Measurements from ENCODE around the gene HIPK3.
"Not testable (repeated sequence)": the region's sequence is repeated elsewhere in the genome, so short reads cannot be mapped to it uniquely, and the experiment has no call there.

Gene HIPK3

DNA sequence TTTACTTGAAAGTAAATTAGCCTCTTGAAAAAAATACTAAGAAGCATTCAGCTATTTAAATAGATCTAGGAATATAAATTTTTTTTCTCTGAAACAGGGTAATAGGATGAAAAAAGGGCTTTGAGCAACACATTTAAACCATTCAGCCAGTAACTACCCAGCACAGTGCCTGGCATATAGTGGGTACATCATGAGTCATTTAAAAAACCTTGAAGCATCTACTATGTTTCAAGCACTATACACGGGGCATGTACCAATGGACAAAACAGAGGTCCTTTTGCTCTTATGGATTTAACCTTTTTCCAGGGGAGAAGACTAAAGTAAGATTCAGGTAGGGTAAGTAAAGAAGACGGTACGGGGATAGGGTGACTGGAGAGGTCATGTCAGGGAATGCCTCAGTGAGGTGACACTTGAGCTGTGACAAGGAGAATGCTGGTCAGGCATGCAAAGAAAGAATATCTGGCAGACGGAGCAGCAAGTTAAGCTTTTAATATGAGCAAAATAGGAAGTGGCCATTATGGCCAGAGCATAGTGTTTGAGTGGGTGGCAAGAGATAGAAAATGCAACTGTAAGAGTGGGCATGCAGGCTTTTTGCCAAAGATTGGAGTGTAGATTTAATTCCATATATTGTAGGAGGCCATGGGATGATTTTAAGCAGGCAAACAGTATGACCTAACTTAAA, 101.1 kb downstream of the HIPK3 start:
- no peak for DNase-seq (ENCODE audit: low read depth, low spot score)

DNA sequence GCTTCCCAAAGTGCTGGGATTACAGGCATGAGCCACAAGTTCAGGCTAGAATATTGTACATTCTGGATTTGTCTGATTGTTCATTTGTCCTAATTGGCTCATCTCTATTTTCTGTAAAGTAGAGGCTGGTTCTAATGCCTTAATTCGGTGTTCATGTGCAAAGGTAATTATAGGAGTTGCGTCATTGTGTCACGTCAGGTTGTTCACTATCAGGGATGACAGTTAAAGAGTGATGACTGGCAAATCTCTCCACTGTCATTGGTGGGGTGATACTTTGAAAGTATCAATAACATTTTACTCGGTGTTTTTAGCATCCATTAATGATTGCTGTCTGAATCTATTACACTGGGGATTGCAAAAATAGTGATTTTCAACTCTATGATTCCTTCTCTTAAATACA, 103.5 kb downstream of the HIPK3 start:
- DNase-seq (ENCODE audit: low read depth, low spot score): no peak

DNA sequence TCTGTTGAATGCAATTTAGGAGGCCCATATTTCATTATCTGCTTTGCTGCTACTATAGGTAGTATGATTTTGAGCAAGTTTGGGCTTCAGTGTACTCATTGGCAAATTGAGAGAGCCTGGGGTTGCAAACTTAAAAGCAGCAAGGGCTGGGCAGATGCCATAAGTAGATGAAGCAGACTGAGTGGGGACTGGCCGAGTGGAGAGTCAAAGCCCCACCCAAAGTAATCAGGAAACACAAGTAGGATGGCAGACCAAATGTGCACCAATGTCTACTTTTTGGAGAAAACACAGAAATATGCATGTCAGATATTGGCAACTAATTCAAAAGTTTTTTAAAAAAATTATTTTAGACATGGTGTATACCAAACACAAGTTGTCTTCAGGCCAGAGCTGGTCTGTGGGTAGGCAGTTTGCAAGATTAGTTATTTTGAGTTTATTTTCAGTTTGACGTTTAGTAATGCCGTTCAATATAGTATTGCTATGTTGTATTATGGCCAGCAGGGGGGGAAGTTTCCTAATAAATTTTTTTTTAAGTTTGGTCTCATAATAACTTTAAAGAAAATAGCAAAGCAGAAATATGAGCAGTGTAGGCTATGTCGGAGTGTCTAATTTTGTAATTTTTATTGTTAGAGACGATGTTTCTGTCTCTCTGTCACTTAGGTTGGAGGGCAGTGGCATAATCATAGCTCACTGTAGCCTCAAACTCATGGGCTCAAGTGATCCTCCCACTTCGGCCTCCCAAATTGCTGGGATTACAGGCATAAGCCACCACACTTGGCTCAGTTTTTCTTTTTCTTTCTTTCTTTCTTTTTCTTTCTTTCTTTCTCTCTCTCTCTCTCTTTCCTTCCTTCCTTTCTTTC, 105.1 kb downstream of the HIPK3 start:
- DNase-seq (ENCODE audit: low read depth, low spot score): no peak

DNA sequence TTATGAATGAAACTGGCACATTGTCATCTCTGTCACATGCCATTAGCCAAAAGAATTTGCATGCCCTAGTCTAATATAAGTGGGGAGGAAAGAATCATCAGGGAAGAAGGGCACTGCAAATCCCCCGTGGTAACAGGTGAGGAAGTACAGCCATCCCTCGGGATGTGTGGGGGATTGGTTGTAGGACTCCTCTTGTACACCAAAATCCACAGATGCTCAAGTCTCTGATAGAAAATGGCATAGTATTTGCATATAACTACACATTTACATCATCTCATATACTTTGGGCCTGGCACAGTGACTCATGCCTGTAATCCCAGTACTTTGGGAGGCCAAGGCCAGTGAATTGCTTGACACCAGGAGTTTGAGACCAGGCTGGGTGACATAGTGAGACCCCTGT, 109.7 kb downstream of the HIPK3 start:
- no peak for DNase-seq (ENCODE audit: low read depth, low spot score)

DNA sequence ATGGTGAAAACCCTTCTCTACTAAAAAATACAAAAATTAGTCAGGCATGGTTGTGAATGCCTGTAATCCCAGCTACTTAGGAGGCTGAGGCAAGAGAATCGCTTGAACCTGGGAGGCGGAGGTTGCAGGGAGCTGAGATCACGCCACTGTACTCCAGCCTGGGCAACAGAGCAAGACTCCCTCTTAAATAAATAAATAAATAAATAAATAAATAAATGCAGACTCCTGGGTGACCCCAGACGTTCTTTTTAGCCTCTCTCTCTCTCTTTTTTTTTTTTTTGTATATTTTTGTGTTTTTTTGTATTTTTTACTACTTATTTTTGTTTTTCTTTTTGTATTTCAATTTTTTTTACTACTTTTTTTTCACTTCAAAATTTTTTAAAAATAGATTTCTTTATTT, 111.3 kb downstream of the HIPK3 start:
- DNase-seq (ENCODE audit: low read depth, low spot score): not testable (repeated sequence)

DNA sequence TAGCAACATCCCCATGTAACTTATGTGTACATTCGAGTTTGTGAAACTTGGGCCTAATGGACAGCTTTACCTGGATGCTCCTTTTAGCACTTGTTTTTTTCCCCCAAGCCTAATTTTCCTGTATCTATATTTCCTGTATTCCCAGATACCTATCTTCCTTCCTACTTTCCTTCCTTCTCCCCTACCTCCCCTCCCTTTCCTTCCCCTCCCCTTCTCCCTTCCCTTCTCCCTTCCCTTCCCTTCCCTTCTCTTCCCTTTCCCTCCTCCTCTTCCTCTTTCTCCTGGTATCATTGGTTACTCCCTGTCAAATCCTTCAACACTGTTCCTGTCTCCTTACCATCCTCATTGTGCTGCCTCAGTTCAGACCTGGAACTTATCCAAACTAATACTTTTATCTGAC, 111.8 kb downstream of the HIPK3 start:
- no peak for DNase-seq (ENCODE audit: low read depth, low spot score)

DNA sequence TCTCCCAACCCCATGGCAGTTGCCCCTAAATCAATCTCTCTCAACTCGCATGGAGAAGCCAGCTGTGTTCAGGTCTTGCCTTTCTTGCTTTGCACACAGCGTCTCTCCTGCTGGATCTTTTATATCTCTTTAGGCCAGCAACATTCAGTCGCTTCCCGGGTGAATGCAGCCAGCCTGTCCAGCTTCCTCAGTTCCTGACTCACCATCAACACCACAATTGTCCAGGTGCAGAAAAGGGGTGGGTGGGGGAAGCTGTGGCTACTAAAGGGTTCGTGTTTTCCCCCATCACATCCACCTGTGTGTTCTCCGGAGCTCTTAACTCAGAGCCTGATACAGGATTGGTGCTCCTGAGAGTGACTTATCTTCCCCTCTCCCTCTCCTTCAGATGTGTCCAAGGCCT, 116.5 kb downstream of the HIPK3 start:
- DNase-seq (ENCODE audit: low read depth, low spot score): no peak

DNA sequence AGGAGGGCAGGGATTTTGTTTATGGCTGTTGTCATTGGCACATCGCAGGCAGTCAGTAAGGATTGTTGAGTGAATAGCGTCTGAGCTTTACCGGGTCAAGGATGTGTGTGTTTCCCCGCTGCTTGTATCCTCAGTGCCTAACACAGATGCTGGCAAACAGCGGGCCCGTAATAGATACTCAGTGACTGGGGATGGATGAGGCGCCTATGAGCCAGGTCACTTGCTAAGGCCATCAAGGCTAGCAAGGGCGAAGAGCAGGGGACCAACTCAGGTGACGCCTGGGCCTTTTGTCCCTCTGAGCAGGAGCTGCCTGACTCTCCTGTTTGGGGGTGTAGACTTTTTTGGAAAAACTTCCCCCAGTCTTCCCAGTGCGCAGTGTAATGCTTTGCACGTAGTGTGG, 118.1 kb downstream of the HIPK3 start:
- no peak for DNase-seq (ENCODE audit: low read depth, low spot score)

DNA sequence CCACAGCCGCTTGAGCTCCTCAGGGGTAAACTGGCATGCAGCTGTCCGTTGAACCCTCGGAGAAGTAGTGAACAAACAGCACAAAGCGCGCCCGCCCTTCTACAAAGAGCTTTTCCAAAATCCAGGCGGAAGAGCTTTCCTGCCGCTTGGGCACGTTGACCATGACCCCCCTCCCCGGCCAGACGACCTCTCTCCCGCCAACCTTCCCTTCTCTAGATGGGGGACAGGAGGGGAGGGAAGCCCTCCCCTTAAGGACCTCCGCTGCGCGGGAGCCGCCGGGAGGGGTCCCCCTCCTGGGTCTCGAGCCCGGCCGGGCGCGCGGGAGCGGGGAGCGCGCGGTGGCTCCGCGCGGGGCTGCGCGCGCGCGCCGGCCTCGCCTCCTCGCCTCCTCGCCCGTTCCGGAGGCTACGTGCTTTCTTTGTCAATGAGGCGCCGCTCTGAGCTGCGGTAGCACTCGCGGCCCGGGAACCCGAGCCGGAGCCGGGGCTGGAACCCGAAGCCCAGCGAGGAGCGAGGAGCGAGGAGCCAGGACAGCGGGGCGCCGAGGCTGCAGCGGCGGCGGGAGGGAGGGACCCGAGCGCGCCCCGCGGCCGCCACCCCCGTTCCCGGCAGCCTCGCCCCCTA, 118.6 kb downstream of the HIPK3 start, which contains the start of gene KIAA1549L:
Gene KIAA1549L (plus strand): TSS at position 421 of the 624 bp plus-strand sequence.
- no peak for DNase-seq (ENCODE audit: low read depth, low spot score)

DNA sequence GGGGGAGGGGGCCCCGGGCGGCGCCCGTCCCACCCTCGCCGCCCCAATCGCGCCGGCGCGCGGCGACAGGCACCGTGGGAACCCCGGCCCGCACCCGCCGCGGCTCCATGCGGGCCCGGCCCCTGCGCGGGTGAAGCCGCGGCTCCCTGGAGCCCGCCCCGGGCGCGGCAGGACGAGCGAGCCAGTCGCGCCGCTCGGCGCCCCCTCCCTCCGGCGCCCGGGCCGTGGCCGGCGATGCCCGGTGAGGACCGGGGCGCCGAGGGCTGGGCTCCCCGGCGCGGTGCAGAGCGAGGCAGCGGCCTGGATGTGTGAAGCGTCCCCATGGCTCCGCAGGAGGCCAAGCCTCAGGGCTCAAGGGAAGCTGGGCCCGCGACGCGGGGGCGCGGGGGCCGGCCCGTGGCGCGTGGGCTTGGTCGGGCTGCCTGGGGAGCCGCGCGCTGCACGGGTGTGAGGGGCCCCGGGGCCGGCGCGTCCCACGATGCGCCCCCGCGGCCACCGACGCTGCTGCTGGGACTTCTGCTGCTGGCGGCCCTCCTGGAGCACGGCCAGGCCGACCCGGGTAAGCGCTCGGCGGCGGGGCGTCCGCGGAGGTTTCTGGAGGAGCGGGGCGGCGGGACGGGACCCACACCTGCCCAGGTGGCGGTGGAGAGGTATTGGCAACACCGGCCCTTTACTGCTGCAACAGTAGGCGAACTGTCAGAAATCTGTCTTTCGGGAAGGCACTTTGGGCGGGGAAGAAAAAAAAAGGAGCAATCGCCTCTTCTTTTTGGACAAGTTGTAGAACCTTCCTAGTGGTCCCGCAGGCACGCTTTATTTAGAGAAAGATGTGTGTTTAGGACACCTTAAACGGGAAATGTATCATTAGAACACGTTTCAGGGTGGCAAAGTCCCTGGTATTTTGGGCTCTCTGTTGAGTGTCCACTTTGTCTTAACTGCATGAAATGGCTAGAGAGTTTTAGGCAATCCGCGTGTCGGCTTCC, 119.4 kb downstream of the HIPK3 start:
- DNase-seq (ENCODE audit: low read depth, low spot score): no peak

DNA sequence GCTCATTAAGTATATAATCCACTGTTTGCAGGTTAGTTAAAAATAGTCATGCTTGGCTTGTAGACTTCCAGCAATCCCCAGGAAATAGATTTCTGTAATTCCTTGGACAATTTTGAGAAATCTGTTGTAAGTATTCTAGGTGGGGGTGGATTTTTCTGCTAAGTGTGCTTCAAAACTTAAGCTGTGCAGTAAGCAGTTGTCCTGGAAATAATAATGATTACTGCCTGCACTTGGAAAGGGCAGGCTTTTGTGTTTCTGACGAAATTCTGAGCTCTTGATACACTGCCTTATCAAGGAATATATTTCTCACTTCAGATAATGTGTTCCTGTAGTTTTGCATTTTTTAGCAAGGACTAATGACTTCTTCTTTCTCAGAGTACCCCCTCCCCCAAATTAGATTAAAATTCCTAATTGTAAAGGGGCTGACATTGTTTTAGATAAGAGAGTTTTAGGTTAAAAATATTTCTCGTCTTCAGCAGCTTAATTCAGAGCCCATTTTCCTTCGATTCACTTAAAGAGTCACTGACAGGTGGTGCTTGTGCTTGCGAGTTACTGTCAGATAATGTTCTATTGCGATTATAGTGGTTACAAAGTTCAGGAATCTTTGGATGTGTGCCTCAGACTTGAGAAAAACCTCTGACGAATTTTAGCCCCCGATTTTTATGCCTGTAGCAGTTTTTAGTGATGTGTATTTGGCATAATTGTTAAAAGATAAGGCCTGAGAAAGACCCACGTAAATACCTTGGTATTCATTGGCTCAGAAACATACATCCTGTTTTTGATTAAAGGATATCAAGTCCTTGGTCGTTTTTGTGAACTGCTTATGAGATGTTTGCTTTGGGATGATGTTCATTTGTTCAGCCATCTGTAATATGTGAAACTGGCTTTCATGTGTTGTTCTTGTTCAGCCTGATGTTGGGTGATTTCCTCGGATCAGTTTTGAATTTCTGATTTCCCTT, 120.5 kb downstream of the HIPK3 start:
- no peak for DNase-seq (ENCODE audit: low read depth, low spot score)

DNA sequence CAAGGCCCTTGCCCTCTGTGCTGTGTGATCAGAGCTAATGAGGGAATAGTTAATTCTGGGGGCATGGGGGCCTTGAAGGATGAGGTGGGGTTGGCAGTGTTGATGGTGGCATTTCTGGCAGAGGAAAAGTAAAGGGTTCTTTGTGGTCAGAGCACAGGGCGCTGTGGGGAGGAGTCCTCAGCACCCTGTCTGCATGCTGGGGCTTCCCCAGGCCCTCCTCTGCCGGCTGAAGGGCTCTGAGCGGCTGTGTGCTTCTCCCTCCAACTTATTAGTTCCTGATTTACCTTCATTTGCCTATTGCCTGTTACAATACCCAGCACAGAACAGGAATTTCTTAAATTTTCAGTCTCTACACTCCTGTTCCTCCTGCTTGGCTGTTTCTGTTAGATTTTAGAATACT, 122.8 kb downstream of the HIPK3 start:
- DNase-seq (ENCODE audit: low read depth, low spot score): no peak

DNA sequence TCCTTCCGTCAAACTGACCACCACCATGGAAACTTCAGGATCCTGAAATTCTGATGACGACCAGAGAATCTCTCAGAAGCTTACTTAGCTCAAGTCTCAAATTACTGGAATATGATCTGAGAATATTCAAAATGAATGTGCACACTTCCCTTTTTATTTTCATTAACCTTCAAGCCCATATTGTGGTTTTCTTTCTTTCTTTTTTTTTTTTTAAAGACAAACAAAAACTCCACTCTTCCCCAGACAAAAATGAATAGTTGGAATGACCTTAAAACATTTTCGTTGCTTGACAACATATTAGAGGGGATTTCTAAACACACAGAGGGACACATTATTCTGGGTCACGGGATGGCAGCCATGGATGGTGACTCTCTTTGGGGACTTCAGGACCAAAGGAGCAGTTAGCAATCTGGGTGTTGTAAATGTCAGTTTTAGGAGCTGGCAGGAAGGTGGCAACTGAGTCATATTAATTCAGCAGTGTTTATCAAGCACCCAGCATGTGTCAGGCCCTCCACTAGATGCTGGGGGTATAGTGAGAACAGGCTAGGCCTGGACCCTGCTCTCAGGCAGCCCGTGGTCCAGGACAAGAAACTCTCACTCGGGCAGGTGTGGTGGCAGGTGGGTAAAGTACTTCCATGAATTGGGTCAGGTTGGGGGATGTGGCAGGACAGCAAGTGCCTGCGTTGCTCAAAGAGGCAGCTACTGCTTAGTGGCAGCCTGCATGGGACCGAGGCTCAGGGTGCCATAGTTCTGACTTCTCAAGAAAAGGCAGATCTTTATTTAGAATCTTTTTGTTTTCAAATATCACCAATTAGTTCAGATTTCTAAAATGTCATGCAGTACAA, 126.1 kb downstream of the HIPK3 start:
- no peak for DNase-seq (ENCODE audit: low read depth, low spot score)

DNA sequence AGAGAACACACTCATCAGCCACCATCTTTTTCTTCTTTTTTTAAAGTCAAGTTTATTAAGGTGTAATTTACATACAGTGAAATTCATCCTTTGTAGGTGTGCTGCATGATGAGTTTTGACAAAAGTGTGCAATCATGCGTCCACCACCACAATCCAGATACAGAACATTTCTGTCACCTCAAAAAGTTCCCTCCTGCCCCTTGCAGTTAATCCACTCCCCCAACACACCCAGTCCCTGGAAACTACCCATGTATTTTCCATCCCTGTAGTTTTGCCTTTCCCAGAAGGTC, 126.7 kb downstream of the HIPK3 start:
- no peak for DNase-seq (ENCODE audit: low read depth, low spot score)

DNA sequence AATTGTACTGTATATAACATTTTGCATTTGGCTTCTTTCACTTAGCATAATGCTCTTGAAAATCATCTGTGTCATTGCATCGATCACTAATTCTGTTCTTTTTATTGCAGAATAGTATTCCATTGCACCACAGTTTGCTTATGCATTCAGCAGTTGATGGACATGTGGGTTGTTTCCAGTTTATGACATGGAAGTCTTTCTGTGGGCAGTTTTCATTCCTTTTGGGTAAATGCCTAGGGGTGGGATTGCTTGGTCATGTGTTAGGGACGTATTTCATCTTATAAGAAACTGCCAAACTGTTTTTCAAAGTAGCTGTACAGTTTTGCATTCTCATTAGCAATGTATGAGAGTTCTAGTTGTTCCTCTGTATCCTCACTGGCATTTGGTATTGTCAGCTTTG, 127.0 kb downstream of the HIPK3 start:
- DNase-seq (ENCODE audit: low read depth, low spot score): no peak

DNA sequence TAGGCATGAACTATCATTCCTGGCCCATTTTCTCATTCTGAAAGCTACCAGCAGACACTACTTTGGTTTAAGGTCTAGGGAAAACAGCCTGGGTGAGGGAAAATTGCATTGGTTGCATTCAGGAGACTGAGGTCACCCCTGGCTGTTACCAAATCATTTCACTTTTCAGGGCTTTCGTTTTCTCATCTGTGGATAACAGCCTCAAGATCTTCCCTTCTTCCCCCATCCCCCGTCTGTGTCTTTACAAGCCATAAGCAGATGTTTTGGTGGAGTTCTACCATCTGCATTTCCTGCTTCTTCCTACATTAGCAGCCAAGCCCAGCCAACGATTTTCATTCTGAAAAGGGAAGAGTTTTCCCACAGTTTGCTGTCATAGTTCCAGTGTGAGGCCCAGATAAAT, 130.4 kb downstream of the HIPK3 start:
- DNase-seq (ENCODE audit: low read depth, low spot score): no peak

DNA sequence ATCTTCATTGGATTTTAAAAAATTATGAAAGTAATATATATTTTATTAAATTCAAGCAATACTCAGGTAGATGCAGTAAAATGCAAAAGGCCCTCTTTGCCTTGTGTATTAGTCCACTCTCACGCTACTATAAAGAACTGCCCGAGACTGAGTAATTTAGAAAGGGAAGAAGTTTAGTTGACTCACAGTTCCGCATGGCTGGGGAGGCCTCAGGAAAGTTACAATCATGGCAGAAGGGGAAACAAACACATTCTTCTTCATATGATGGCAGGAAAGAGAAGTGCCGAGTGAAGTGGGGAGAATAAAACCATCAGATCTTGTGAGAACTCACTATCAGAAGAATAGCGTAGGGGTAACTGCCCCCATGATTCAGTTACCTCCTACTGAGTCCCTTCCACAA, 130.8 kb downstream of the HIPK3 start:
- DNase-seq (ENCODE audit: low read depth, low spot score): no peak

DNA sequence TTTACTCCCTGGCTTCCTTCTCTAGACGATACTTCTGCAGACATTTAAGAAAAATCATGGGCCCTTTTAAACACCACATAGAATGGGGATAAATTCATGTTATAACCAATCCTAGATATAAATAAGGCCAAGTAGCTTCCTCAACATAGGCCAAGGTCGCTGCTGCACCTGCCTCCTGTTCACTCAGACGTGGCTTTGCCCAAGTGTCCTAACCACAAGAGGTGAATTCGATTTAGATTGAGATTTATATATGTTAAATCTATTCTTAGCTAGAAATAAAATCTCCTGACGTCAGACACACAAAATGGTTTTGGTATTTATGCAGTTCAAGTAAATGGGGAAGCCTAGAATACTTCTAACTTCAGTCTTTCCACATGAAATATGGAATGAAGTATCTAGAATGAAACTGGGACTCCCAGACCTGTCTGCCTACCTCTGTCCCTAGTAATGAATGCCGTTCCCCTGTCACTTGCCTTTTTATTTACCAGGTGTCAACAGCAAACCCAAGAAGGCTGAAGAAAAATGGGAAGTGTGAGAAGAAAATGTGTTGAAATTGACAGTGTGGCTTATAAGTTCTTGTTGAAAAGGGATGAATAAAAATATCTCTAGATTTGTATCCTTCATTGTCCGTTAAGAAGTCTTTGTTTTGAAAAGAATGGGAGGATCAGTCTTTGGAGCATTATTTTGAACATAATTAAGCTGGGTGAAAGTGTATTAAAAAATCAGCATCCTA, 131.8 kb downstream of the HIPK3 start:
- no peak for DNase-seq (ENCODE audit: low read depth, low spot score)

DNA sequence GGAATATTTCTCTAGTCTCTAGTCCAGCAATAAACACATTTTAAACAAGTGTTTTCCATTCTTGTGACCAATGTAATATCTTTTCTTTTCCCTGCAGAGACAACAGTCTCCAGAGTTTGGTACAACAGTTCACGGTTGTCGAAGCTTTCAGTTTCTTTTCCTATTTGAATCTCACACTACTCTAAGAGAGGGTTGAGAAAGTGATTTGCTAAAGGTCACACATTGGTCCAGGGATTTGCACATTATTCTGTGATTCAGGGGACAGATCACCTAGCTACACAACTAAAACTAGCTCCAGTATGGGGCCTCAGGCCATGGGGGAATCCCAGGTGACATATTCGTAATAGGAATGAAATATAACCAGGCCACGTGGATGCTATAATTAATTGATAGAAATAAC, 132.5 kb downstream of the HIPK3 start:
- no peak for DNase-seq (ENCODE audit: low read depth, low spot score)

Measured in activated CD4-positive, CD25-positive, alpha-beta regulatory T cell treated with anti-CD3 and anti-CD28 coated beads, Interleukin-2, amount 50 U/mL, for 16 hours (primary cell).